Measurements from ENCODE around the gene TMEM163.

TMEM163 gene

DNA sequence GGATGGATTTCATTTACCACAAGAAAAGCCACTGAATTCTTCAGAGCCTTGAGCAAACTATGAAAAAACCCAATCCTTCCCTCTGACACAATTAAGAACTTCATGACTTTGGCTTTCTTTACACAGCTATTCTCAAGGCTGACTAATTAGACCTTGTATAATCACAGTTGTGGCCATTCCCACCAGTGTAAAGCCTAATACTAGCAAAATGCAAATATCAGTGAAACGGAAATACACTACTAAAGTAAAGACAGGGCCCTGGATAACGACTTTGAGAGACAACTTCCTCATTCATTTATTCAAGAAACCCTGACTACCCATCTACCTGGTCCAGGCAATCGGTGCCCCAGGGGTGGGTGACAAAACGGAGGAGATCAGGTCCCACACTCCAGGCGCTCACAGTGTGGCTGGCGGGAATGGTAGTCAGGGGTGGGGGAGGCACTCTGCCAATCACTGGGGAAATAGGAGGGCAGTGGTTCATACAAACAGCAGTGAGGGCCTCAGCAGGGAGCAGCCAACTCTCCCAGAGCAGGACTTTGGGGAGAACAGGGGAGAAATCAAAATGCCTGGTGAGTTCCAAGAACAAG lies 28.1 kb downstream of the TMEM163 start:
- TF ChIP-seq, protein P1, sequence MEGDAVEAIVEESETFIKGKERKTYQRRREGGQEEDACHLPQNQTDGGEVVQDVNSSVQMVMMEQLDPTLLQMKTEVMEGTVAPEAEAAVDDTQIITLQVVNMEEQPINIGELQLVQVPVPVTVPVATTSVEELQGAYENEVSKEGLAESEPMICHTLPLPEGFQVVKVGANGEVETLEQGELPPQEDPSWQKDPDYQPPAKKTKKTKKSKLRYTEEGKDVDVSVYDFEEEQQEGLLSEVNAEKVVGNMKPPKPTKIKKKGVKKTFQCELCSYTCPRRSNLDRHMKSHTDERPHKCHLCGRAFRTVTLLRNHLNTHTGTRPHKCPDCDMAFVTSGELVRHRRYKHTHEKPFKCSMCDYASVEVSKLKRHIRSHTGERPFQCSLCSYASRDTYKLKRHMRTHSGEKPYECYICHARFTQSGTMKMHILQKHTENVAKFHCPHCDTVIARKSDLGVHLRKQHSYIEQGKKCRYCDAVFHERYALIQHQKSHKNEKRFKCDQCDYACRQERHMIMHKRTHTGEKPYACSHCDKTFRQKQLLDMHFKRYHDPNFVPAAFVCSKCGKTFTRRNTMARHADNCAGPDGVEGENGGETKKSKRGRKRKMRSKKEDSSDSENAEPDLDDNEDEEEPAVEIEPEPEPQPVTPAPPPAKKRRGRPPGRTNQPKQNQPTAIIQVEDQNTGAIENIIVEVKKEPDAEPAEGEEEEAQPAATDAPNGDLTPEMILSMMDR (IDR thresholded peaks at IDR 0.05; ENCODE audit: low read depth, low read length, missing control alignments): no peak
- Histone ChIP-seq H3K36me3 (replicated peaks) (no peaks in the 10 kb centered on the region), H3K27ac (no peak overlapping the region), H3K4me3 (ENCODE audit: low read depth, low read length) (no peak overlapping the region), H3K27me3 (replicated peaks) (no peaks in the 10 kb centered on the region)
- in situ Hi-C loops (cut with HindIII; ENCODE audit: low pct_ligation_motif_present, low sequenced_read_pairs): no loop called here
- no peak for DNase-seq

DNA sequence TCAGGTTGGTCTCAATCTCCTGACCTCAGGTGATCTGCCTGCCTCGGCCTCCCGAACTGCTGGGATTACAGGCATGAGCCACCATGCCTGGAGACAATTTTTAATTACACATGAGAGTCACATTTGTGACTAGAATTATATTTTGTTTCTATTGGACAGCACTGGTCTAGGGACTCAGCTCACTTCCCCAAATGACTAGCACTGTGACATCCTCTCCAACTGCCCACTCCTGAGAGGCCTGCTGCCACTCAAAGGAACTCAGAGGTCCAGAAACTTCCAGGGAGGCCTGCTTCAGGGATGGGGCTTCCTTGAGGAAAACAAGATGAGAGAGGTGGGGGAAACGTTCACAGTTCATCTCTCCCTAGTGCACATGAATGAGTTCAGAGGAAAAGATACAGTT lies 29.5 kb downstream of the TMEM163 start:
- no peak for DNase-seq
- Histone ChIP-seq H3K27ac (no peak overlapping the region), H3K4me3 (ENCODE audit: low read depth, low read length) (no peak overlapping the region), H3K27me3 (replicated peaks) (no peaks in the 10 kb centered on the region), H3K36me3 (replicated peaks) (no peaks in the 10 kb centered on the region)
- TF ChIP-seq, protein P1 (IDR thresholded peaks at IDR 0.05; ENCODE audit: low read depth, low read length, missing control alignments): no peak
- in situ Hi-C loops (cut with HindIII; ENCODE audit: low pct_ligation_motif_present, low sequenced_read_pairs): no loop called here

DNA sequence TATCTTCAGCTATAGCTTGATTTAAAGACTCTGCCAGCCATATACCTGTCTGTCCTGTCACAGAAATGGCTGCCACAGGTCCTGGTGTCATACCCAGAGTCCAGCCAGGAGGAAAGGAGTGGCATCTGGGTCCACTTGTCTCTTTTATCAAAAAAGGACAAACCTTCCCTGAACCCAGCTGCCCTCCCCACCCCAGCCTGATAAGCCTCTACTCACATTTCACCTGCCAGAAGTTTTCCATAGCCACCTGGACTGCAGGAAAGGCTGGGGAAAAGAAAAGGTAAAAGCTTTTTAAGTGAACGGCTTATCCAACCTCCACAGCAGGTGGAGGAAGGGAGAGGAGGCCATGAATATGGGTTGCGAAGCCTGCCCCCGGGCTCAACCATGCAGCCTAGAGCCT lies 32.8 kb downstream of the TMEM163 start:
- DNase-seq: no peak
- in situ Hi-C loops (cut with HindIII; ENCODE audit: low pct_ligation_motif_present, low sequenced_read_pairs): no loop called here
- Histone ChIP-seq H3K27ac (no peak overlapping the region), H3K27me3 (replicated peaks) (no peaks in the 10 kb centered on the region), H3K4me3 (ENCODE audit: low read depth, low read length) (no peak overlapping the region), H3K36me3 (replicated peaks) (no peaks in the 10 kb centered on the region)
- TF ChIP-seq, protein P1 (IDR thresholded peaks at IDR 0.05; ENCODE audit: low read depth, low read length, missing control alignments): no peak

DNA sequence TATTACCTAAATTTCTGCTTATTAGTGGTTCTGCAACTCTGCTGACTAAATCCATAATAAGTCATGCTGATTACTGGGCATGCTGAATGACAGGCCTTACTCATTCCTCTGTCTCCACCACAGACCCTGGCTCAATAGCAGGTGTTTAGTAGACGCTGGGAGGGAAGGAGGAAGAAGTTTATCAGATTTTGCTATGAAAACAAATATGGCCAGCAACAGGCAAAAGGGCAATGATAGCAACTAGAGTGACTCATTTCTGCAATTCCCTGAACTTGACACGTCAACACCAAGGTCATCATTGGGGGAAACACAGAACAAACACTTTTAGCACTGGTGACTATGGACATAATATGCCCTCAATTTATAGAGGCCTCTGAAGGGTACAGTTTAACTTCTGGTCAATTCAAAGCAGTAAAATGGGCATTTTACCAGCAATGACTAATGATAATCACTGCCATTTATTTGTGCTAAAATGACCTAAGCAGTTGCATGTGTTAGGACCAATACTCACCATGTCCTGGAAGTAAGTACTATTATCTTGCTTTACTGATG lies 35.2 kb downstream of the TMEM163 start:
- in situ Hi-C loops (cut with HindIII; ENCODE audit: low pct_ligation_motif_present, low sequenced_read_pairs): no loop called here
- H3K27ac ChIP-seq: no peak overlapping the region
- H3K27me3 ChIP-seq (replicated peaks): no peaks in the 10 kb centered on the region
- no peaks in the 10 kb centered on the region for H3K36me3 ChIP-seq (replicated peaks)
- DNase-seq: no peak
- no peak overlapping the region for H3K4me3 ChIP-seq (ENCODE audit: low read depth, low read length)
- TF ChIP-seq, protein P1 (IDR thresholded peaks at IDR 0.05; ENCODE audit: low read depth, low read length, missing control alignments): no peak

DNA sequence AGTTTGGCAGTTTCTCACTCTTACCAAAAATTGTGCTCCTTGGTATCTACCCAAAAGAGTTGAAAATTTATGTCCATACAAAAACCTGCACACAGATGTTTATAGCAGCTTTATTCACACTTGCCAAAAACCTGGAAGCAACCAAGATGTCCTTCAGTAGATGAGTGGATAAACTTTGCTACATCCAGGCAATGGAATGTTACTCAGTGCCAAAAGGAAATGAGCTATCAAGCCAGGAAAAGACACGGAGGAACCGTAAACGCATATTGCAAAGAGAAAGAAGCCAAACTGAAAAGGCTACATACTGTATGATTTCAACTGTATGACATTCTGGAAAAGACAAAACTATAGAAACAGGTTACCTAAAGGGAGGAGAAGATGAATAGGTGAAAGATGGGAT lies 36.1 kb downstream of the TMEM163 start:
- no peak for DNase-seq
- H3K4me3 ChIP-seq (ENCODE audit: low read depth, low read length): no peak overlapping the region
- no peaks in the 10 kb centered on the region for H3K36me3 ChIP-seq (replicated peaks)
- H3K27me3 ChIP-seq (replicated peaks): no peaks in the 10 kb centered on the region
- TF ChIP-seq, protein P1 (IDR thresholded peaks at IDR 0.05; ENCODE audit: low read depth, low read length, missing control alignments): no peak
- in situ Hi-C loops (cut with HindIII; ENCODE audit: low pct_ligation_motif_present, low sequenced_read_pairs): no loop called here
- H3K27ac ChIP-seq: no peak overlapping the region

DNA sequence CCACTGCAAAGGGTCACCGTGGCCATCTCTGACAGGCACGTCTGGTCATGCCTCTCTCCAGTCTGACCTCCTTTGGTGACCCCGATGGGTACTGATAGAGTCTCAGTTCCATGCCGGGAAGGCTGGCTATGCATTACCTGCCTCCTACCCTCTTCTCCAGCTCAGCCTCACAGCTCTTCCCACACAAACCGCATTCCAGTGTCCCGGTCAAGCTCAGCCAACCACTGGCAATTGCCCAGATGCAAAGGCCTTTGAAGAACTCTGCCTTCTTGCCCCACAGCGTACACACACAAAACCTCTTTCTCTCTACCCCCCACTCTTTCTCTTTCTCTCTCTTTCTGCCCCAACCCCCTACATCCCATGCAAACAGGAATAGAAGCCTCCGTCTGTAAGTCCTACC lies 37.6 kb downstream of the TMEM163 start:
- no peak overlapping the region for H3K4me3 ChIP-seq (ENCODE audit: low read depth, low read length)
- no peaks in the 10 kb centered on the region for H3K36me3 ChIP-seq (replicated peaks)
- H3K27me3 ChIP-seq (replicated peaks): no peaks in the 10 kb centered on the region
- H3K27ac ChIP-seq: no peak overlapping the region
- in situ Hi-C loops (cut with HindIII; ENCODE audit: low pct_ligation_motif_present, low sequenced_read_pairs): no loop called here
- TF ChIP-seq, protein P1 (IDR thresholded peaks at IDR 0.05; ENCODE audit: low read depth, low read length, missing control alignments): no peak
- DNase-seq: no peak

All from brain microvascular endothelial cell (primary cell).